CD4-positive, alpha-beta T cell (primary cell): ENCODE results near the gene TFF1. TPM values are rescaled to one million over a fixed set of nuclear protein-coding genes. Genes with fewer than 3 reads are reported as not detected.

Experiments used
- ATAC-seq: fragments of 200-7000 bp; cut with Tn5 transposase; one replicate; pipeline ENCODE4 v1.10.0; 2022; ENCODE audit warnings: mild to moderate bottlenecking; ENCODE audit not compliant: poor library complexity
- CTCF ChIA-PET: fragments of 350-600 bp; sonication (Branson Sonifier 250); formaldehyde crosslinking; loops from one replicate; lab custom pipeline; 2021; ENCODE audit warnings: antibody characterized with exemption, inconsistent platforms; lab: Charles Lee
- POLR2A ChIA-PET: fragments of 350-600 bp; sonication (Branson Sonifier 250); formaldehyde crosslinking; loops from one replicate; lab custom pipeline; 2021; ENCODE audit warnings: antibody characterized with exemption, inconsistent platforms; lab: Charles Lee
- DNase-seq, 14 experiments: peaks; one replicate each; pipeline ENCODE4 v3.0.0-alpha.2; 2013 to 2020; ENCODE audit warnings: mixed read lengths in 2 of 14
- H3K27ac ChIP-seq, 2 donors: one replicate each; pipeline versions ENCODE4 v1.5.1 to v1.7.0; 2013; ENCODE audit warnings: low read length in 2 of 2, low read depth in 1 of 2, mild to moderate bottlenecking in 1 of 2
- H3K27me3 ChIP-seq, 2 experiments: 1 replicate in 1 of 2; 2 replicates in 1 of 2; pipeline versions ENCODE4 v1.6.1 to v1.7.0; 2013; ENCODE audit warnings: low read length in 2 of 2, control low read depth in 1 of 2, mild to moderate bottlenecking in 1 of 2, moderate library complexity in 1 of 2; ENCODE audit not compliant: insufficient read depth in 2 of 2, control insufficient read depth in 1 of 2
- H3K36me3 ChIP-seq: one replicate; pipeline ENCODE4 v1.6.1; 2013; ENCODE audit warnings: low read length, control low read depth; ENCODE audit not compliant: insufficient read depth
- H3K4me1 ChIP-seq: one replicate; pipeline ENCODE4 v1.6.1; 2013; ENCODE audit warnings: low read length, control low read depth; ENCODE audit not compliant: insufficient read depth
- H3K4me3 ChIP-seq: one replicate; pipeline ENCODE4 v1.5.1; 2013; ENCODE audit warnings: mild to moderate bottlenecking, low read length, moderate library complexity
- H3K9me3 ChIP-seq, 2 experiments: 1 replicate in 1 of 2; 2 replicates in 1 of 2; pipeline versions ENCODE4 v1.6.1 to v1.7.0; 2013; ENCODE audit warnings: low read length in 2 of 2, mild to moderate bottlenecking in 2 of 2, control low read depth in 1 of 2, moderate library complexity in 1 of 2; ENCODE audit not compliant: control insufficient read depth in 1 of 2, insufficient read depth in 1 of 2
- H3K27ac Mint-ChIP-seq: one replicate; pipeline ENCODE4 v1.8.0; 2020; ENCODE audit warnings: mixed read lengths
- H3K27me3 Mint-ChIP-seq: one replicate; pipeline ENCODE4 v1.8.0; 2021; ENCODE audit warnings: mixed read lengths
- H3K36me3 Mint-ChIP-seq: one replicate; pipeline ENCODE4 v1.8.0; 2021; ENCODE audit warnings: low read depth, mixed read lengths
- H3K4me1 Mint-ChIP-seq: one replicate; pipeline ENCODE4 v1.8.0; 2021; ENCODE audit warnings: low read depth, mixed read lengths
- H3K4me3 Mint-ChIP-seq: one replicate; pipeline ENCODE4 v1.8.0; 2020; ENCODE audit warnings: mild to moderate bottlenecking, mixed read lengths
- H3K9me3 Mint-ChIP-seq: one replicate; pipeline ENCODE4 v1.8.0; 2020; ENCODE audit warnings: mixed read lengths
- intact Hi-C, 2 experiments: fragments of 100-400 bp; cut with DNase I in 1 of 2; cut with micrococcal nuclease in 1 of 2; formaldehyde crosslinking; loops; one replicate each; pipeline versions ENCODE4 v1.15.1 to v1.9.0; 2023 to 2025; cut with DNase I, micrococcal nuclease
- total RNA-seq, 174 experiments: library from RNA in 2 of 174; stranded (reverse) in 2 of 174; gene quantifications; one replicate each; pipeline ENCODE4 v1.2.3 and lab custom pipeline; 2021 to 2026
- TF ChIP-seq, protein P1 (sequence below): fragments of 200-600 bp; IDR thresholded peaks from one replicate; pipeline ENCODE4 v1.8.0; 2022; ENCODE audit warnings: antibody characterized with exemption, mild to moderate bottlenecking

TFF1 gene
- total RNA-seq, 2 experiments from 2014 or later, result not detected

DNA sequence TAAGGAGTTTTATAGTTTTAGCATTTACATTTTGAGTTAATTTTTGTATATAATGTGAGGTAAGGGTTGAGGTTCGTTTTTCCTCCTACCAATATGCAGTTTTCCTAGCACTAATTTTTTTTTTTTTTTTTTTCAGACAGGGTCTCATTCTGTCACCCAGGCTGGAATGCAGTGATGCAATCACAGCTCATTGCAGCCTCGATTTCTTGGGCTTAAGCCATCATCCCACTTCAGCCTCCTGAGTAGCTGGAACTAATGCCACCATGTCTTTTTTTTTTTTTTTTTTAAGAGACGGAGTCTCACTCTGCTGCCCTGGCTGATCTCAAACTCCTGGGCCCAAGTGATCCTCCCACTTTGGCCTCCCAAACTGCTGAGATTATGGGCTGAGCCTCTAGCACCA is 34.8 kb upstream of the TFF1 start:
- H3K4me3 ChIP-seq, result no peak overlapping the region
- POLR2A ChIA-PET, result interaction anchor here (1.0 to 5.8 kb wide), 2 partner anchors 9 to 20 kb away, joined by 3 to 208 read pairs; no protein-coding TSS in a partner anchor
- peaks cover 0 to 8% of the 10 kb centered on the region in 2 experiments for H3K9me3 ChIP-seq
- no peaks in the 10 kb centered on the region for H3K27me3 Mint-ChIP-seq
- CTCF ChIA-PET, result interaction anchor here (1.2 to 1.3 kb wide), 2 partner anchors 10 to 24 kb away, joined by 3 to 4 read pairs; no protein-coding TSS in a partner anchor
- peak overlapping the region; percentile 96 for H3K27ac Mint-ChIP-seq
- peaks cover 73% of the 10 kb centered on the region for H3K4me1 Mint-ChIP-seq
- H3K4me3 Mint-ChIP-seq, result no peak overlapping the region
- intact Hi-C loops, result loop anchor here in 1 of 2 experiments (5.0 kb wide), 1 partner anchor 64 kb away; no protein-coding TSS in a partner anchor
- peaks cover 21% of the 10 kb centered on the region for H3K36me3 Mint-ChIP-seq
- no peak for DNase-seq
- H3K27ac ChIP-seq, result no peak overlapping the region
- peaks cover 7% of the 10 kb centered on the region for H3K9me3 Mint-ChIP-seq
- no peak for ATAC-seq
- no peaks in the 10 kb centered on the region for H3K36me3 ChIP-seq
- H3K27me3 ChIP-seq, result no peaks in the 10 kb centered on the region
- peaks cover 52% of the 10 kb centered on the region for H3K4me1 ChIP-seq
- TF ChIP-seq, protein P1, sequence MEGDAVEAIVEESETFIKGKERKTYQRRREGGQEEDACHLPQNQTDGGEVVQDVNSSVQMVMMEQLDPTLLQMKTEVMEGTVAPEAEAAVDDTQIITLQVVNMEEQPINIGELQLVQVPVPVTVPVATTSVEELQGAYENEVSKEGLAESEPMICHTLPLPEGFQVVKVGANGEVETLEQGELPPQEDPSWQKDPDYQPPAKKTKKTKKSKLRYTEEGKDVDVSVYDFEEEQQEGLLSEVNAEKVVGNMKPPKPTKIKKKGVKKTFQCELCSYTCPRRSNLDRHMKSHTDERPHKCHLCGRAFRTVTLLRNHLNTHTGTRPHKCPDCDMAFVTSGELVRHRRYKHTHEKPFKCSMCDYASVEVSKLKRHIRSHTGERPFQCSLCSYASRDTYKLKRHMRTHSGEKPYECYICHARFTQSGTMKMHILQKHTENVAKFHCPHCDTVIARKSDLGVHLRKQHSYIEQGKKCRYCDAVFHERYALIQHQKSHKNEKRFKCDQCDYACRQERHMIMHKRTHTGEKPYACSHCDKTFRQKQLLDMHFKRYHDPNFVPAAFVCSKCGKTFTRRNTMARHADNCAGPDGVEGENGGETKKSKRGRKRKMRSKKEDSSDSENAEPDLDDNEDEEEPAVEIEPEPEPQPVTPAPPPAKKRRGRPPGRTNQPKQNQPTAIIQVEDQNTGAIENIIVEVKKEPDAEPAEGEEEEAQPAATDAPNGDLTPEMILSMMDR, result no peak

DNA sequence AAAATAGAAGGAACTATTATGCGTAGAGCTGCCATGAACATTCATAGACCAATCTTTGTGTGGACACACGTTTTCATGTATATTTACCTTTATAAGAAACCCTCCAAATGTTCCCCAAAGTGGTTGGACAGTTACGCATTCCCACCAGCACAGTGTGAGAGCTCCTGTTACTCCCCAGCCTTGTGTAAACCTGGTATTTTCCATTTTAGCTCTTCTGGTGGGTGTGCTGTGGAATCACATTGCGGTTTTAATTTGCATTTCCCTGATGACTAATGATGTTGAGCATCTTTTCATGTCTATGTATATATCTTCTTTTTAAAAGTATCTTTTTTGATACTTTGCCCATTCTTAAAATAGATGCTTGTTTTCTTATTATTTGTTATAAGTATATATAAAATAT is 34.2 kb upstream of the TFF1 start:
- Histone ChIP-seq H3K9me3 (peaks cover 0 to 8% of the 10 kb centered on the region in 2 experiments), H3K4me1 (peaks cover 47% of the 10 kb centered on the region), H3K36me3 (no peaks in the 10 kb centered on the region), H3K27me3 (no peaks in the 10 kb centered on the region), H3K27ac (no peak overlapping the region), H3K4me3 (no peak overlapping the region)
- H3K9me3 Mint-ChIP-seq, result peaks cover 7% of the 10 kb centered on the region
- H3K27ac Mint-ChIP-seq, result peak overlapping the region; percentile 79
- ChIA-PET CTCF (interaction anchor here (1.2 to 1.3 kb wide), 3 partner anchors 11 to 62 kb away, joined by 3 to 4 read pairs (median 3); no protein-coding TSS in a partner anchor), POLR2A (interaction anchor here (1.0 kb wide), 1 partner anchor 10 kb away, joined by 3 read pairs; no protein-coding TSS in a partner anchor)
- intact Hi-C loops, result loop anchor here in 1 of 2 experiments (5.0 kb wide), 1 partner anchor 63 kb away; no protein-coding TSS in a partner anchor
- peaks cover 68% of the 10 kb centered on the region for H3K4me1 Mint-ChIP-seq
- ATAC-seq, result no peak
- peak in 3 of 14 experiments; percentile 39 to 58 (median 54) for DNase-seq
- H3K27me3 Mint-ChIP-seq, result no peaks in the 10 kb centered on the region
- TF ChIP-seq, protein P1, result no peak
- peak overlapping the region; percentile 57 for H3K4me3 Mint-ChIP-seq
- peaks cover 17% of the 10 kb centered on the region for H3K36me3 Mint-ChIP-seq

- H3K4me1 ChIP-seq, result peaks cover 49% of the 10 kb centered on the region
- no peak overlapping the region for H3K4me3 ChIP-seq
- peak overlapping the region in 1 of 2 donors; percentile 37 for H3K27ac ChIP-seq
- CTCF ChIA-PET, result interaction anchor here (0.6 to 1.3 kb wide), 2 partner anchors 17 to 63 kb away, joined by 3 read pairs; no protein-coding TSS in a partner anchor
- DNase-seq (no peak), ATAC-seq (no peak)
- peak overlapping the region; percentile 4 for H3K4me3 Mint-ChIP-seq
- peaks cover 64% of the 10 kb centered on the region for H3K4me1 Mint-ChIP-seq
- H3K27me3 ChIP-seq, result no peaks in the 10 kb centered on the region
- H3K36me3 Mint-ChIP-seq, result peaks cover 1% of the 10 kb centered on the region
- H3K9me3 ChIP-seq, result peaks cover 0 to 8% of the 10 kb centered on the region in 2 experiments
- H3K36me3 ChIP-seq, result no peaks in the 10 kb centered on the region
- H3K27ac Mint-ChIP-seq, result peak overlapping the region; percentile 69
- POLR2A ChIA-PET, result interaction anchor here (0.8 to 1.9 kb wide), 5 partner anchors 10 to 27 kb away, joined by 3 to 15 read pairs (median 5); no protein-coding TSS in a partner anchor
- H3K27me3 Mint-ChIP-seq, result no peaks in the 10 kb centered on the region
- TF ChIP-seq, protein P1, result no peak
- H3K9me3 Mint-ChIP-seq, result peaks cover 7% of the 10 kb centered on the region
- intact Hi-C loops, result loop anchor here in 1 of 2 experiments (5.0 kb wide), 1 partner anchor 39 kb away; no protein-coding TSS in a partner anchor
Observed at GRCh38 chr21:42398436-42399028, 32.2 kb upstream of the TFF1 start.
